Mesenchymal stem cell (in vitro differentiated cells and primary cell): ENCODE measurements around the gene AOPEP.

ENCODE experiments used
- DNase-seq: peaks from one replicate; pipeline ENCODE4 v3.0.0-alpha.2; 2013
- H2AFZ ChIP-seq: one replicate; pipeline ENCODE4 v1.6.1; 2013; ENCODE audit warnings: low read depth, mild to moderate bottlenecking, control low read depth, inconsistent platforms, low read length, moderate library complexity
- H2AK5ac ChIP-seq: 2 replicates; pipeline ENCODE4 v1.6.1; 2013; ENCODE audit warnings: low read length, moderate library complexity, mild to moderate bottlenecking, inconsistent platforms; ENCODE audit not compliant: severe bottlenecking
- H2BK120ac ChIP-seq: one replicate; pipeline ENCODE4 v1.6.1; 2013; ENCODE audit warnings: low read depth, mild to moderate bottlenecking, inconsistent platforms, low read length, moderate library complexity
- H2BK12ac ChIP-seq, 2 experiments: one replicate each; pipeline ENCODE4 v1.6.1; 2013; ENCODE audit warnings: inconsistent platforms in 2 of 2, low read length in 2 of 2, mild to moderate bottlenecking in 2 of 2, moderate library complexity in 2 of 2, control low read depth in 1 of 2
- H2BK15ac ChIP-seq: one replicate; pipeline ENCODE4 v1.6.1; 2013; ENCODE audit warnings: mild to moderate bottlenecking, low read depth, inconsistent platforms; ENCODE audit not compliant: poor library complexity, severe bottlenecking
- H2BK5ac ChIP-seq: 2 replicates; pipeline ENCODE4 v1.6.1; 2013; ENCODE audit warnings: low read depth, mild to moderate bottlenecking, low read length, control low read depth, inconsistent platforms; ENCODE audit not compliant: poor library complexity, severe bottlenecking
- H3K14ac ChIP-seq, 2 experiments: one replicate each; pipeline ENCODE4 v1.6.1; 2013; ENCODE audit warnings: inconsistent platforms in 2 of 2, low read length in 2 of 2, control low read depth in 1 of 2, mild to moderate bottlenecking in 1 of 2, moderate library complexity in 1 of 2
- H3K18ac ChIP-seq, 2 experiments: one replicate each; pipeline ENCODE4 v1.6.1; 2013; ENCODE audit warnings: inconsistent platforms in 2 of 2, low read length in 2 of 2, control low read depth in 1 of 2, low read depth in 1 of 2, mild to moderate bottlenecking in 1 of 2
- H3K23ac ChIP-seq, 2 experiments: one replicate each; pipeline ENCODE4 v1.6.1; 2013; ENCODE audit warnings: inconsistent platforms in 2 of 2, low read length in 2 of 2, mild to moderate bottlenecking in 2 of 2, moderate library complexity in 2 of 2, control low read depth in 1 of 2
- H3K27ac ChIP-seq: 2 replicates; pipeline ENCODE4 v1.5.1; 2013; ENCODE audit warnings: mild to moderate bottlenecking, moderate library complexity, low read length, control low read depth, inconsistent platforms; ENCODE audit not compliant: poor library complexity, severe bottlenecking
- H3K27me3 ChIP-seq, 2 experiments: 2 replicates each; pipeline versions ENCODE4 v1.6.1 to v1.7.0; 2013; ENCODE audit warnings: low read length in 2 of 2, mild to moderate bottlenecking in 2 of 2, moderate library complexity in 2 of 2, control low read depth in 1 of 2, inconsistent platforms in 1 of 2; ENCODE audit not compliant: control insufficient read depth in 1 of 2, insufficient read depth in 1 of 2
- H3K36me3 ChIP-seq, 2 experiments: 2 replicates each; pipeline versions ENCODE4 v1.6.1 to v1.7.0; 2013; ENCODE audit warnings: low read length in 2 of 2, control low read depth in 1 of 2, inconsistent platforms in 1 of 2, low read depth in 1 of 2, mild to moderate bottlenecking in 1 of 2; ENCODE audit not compliant: insufficient read depth in 2 of 2, control insufficient read depth in 1 of 2
- H3K4ac ChIP-seq, 2 experiments: one replicate each; pipeline ENCODE4 v1.6.1; 2013; ENCODE audit warnings: inconsistent platforms in 2 of 2, low read length in 2 of 2, mild to moderate bottlenecking in 2 of 2, moderate library complexity in 2 of 2, control low read depth in 1 of 2, low read depth in 1 of 2
- H3K4me1 ChIP-seq: 2 replicates; pipeline ENCODE4 v1.6.1; 2013; ENCODE audit warnings: low read depth, low read length, control low read depth; ENCODE audit not compliant: control insufficient read depth, insufficient read depth
- H3K4me2 ChIP-seq: 2 replicates; pipeline ENCODE4 v1.6.1; 2013; ENCODE audit warnings: low read length, mild to moderate bottlenecking, inconsistent platforms; ENCODE audit not compliant: poor library complexity, severe bottlenecking
- H3K4me3 ChIP-seq, 2 experiments: 2 replicates each; pipeline versions ENCODE4 v1.5.1 to v1.7.0; 2013; ENCODE audit warnings: low read length in 2 of 2, mild to moderate bottlenecking in 2 of 2, control low read depth in 1 of 2, low read depth in 1 of 2; ENCODE audit not compliant: insufficient read depth in 1 of 2
- H3K79me1 ChIP-seq: replicated peaks from 2 replicates; pipeline ENCODE4 v1.6.1; 2013; ENCODE audit warnings: mild to moderate bottlenecking, control low read depth, low read length, inconsistent platforms; ENCODE audit not compliant: poor library complexity, severe bottlenecking
- H3K9ac ChIP-seq: 2 replicates; pipeline ENCODE4 v1.7.0; 2013; ENCODE audit warnings: mild to moderate bottlenecking, low read length, moderate library complexity
- H3K9me3 ChIP-seq: 2 replicates; pipeline ENCODE4 v1.7.0; 2013; ENCODE audit warnings: mild to moderate bottlenecking, low read length; ENCODE audit not compliant: control insufficient read depth
- H4K8ac ChIP-seq: one replicate; pipeline ENCODE4 v1.6.1; 2013; ENCODE audit warnings: inconsistent platforms, mild to moderate bottlenecking, low read length, moderate library complexity
- H4K91ac ChIP-seq: one replicate; pipeline ENCODE4 v1.6.1; 2013; ENCODE audit warnings: mild to moderate bottlenecking, low read length, inconsistent platforms
- WGBS: methylation state at CpG from one replicate; pipeline ENCODE4 v1.1.7; 2013; ENCODE audit warnings: mixed read lengths; 5-methylcytosine and 5-hydroxymethylcytosine counted together

The AOPEP gene

GRCh38 chr9:95062596-95063065, 336.1 kb downstream of the AOPEP start:
- DNase-seq: no peak
- Histone ChIP-seq H2AFZ (no peak overlapping the region), H3K4me3 (no peak overlapping the region), H3K4me2 (no peak overlapping the region), H2BK5ac (no peak overlapping the region), H3K23ac (no peak overlapping the region), H3K27ac (no peak overlapping the region), H2BK15ac (no peak overlapping the region), H3K79me1 (peaks cover 15% of the 10 kb centered on the region), H3K18ac (no peak overlapping the region), H3K4ac (no peak overlapping the region), H3K27me3 (no peaks in the 10 kb centered on the region), H3K9me3 (no peaks in the 10 kb centered on the region), H3K4me1 (peaks cover 19% of the 10 kb centered on the region), H3K36me3 (peaks cover 42 to 58% of the 10 kb centered on the region in 2 experiments), H2BK120ac (no peak overlapping the region), H3K14ac (no peak overlapping the region), H4K8ac (no peak overlapping the region), H2BK12ac (no peak overlapping the region), H2AK5ac (no peak overlapping the region), H3K9ac (no peak overlapping the region), H4K91ac (no peak overlapping the region)
- WGBS: 97% methylated on average over 7 of the region's 7 CpGs

- no peaks in the 10 kb centered on the region for H3K27me3 ChIP-seq
- no peak for DNase-seq
- 94% methylated on average over 10 of the region's 10 CpGs for WGBS
- no peak overlapping the region for H3K23ac ChIP-seq
- no peak overlapping the region for H3K4ac ChIP-seq
- no peaks in the 10 kb centered on the region for H3K9me3 ChIP-seq
- H3K14ac ChIP-seq: no peak overlapping the region
- H3K4me1 ChIP-seq: peaks cover 18% of the 10 kb centered on the region
- H3K9ac ChIP-seq: no peak overlapping the region
- no peak overlapping the region for H2BK12ac ChIP-seq
- H3K18ac ChIP-seq: no peak overlapping the region
- H3K4me3 ChIP-seq: no peak overlapping the region
- no peak overlapping the region for H2BK5ac ChIP-seq
- H3K79me1 ChIP-seq: peaks cover 15% of the 10 kb centered on the region
- H4K91ac ChIP-seq: no peak overlapping the region
- no peak overlapping the region for H3K4me2 ChIP-seq
- no peak overlapping the region for H2BK120ac ChIP-seq
- H3K36me3 ChIP-seq: peaks cover 42 to 58% of the 10 kb centered on the region in 2 experiments
- H2AFZ ChIP-seq: no peak overlapping the region
- no peak overlapping the region for H3K27ac ChIP-seq
- no peak overlapping the region for H2BK15ac ChIP-seq
- H2AK5ac ChIP-seq: no peak overlapping the region
- H4K8ac ChIP-seq: no peak overlapping the region
Measured at GRCh38 chr9:95063300-95063699, 336.8 kb downstream of the AOPEP start.

GRCh38 chr9:95065224-95065623, 338.7 kb downstream of the AOPEP start:
- Histone ChIP-seq H3K4me2 (no peak overlapping the region), H2AFZ (no peak overlapping the region), H4K8ac (no peak overlapping the region), H2AK5ac (no peak overlapping the region), H3K23ac (no peak overlapping the region), H3K36me3 (peaks cover 53 to 66% of the 10 kb centered on the region in 2 experiments), H4K91ac (no peak overlapping the region), H3K4me1 (peaks cover 10% of the 10 kb centered on the region), H3K9ac (no peak overlapping the region), H2BK12ac (peak overlapping the region in 1 of 2 experiments; percentile 12), H2BK120ac (no peak overlapping the region), H3K4me3 (no peak overlapping the region), H3K4ac (no peak overlapping the region), H3K27ac (peak overlapping the region; percentile 25), H2BK15ac (no peak overlapping the region), H3K14ac (no peak overlapping the region), H3K79me1 (peaks cover 15% of the 10 kb centered on the region), H2BK5ac (no peak overlapping the region), H3K18ac (no peak overlapping the region), H3K9me3 (no peaks in the 10 kb centered on the region), H3K27me3 (no peaks in the 10 kb centered on the region)
- WGBS: 92% methylated on average over 11 of the region's 11 CpGs
- no peak for DNase-seq

- H3K36me3 ChIP-seq: peaks cover 58 to 67% of the 10 kb centered on the region in 2 experiments
- no peak overlapping the region for H3K18ac ChIP-seq
- no peak overlapping the region for H3K4me3 ChIP-seq
- no peak overlapping the region for H3K27ac ChIP-seq
- H2BK120ac ChIP-seq: no peak overlapping the region
- no peaks in the 10 kb centered on the region for H3K27me3 ChIP-seq
- DNase-seq: no peak
- no peak overlapping the region for H3K14ac ChIP-seq
- H3K79me1 ChIP-seq: peaks cover 9% of the 10 kb centered on the region
- no peak overlapping the region for H3K9ac ChIP-seq
- no peak overlapping the region for H3K4me2 ChIP-seq
- no peak overlapping the region for H3K23ac ChIP-seq
- H2AFZ ChIP-seq: no peak overlapping the region
- no peak overlapping the region for H4K91ac ChIP-seq
- peaks cover 16% of the 10 kb centered on the region for H3K4me1 ChIP-seq
- H2BK12ac ChIP-seq: no peak overlapping the region
- no peak overlapping the region for H2BK5ac ChIP-seq
- no peaks in the 10 kb centered on the region for H3K9me3 ChIP-seq
- H4K8ac ChIP-seq: no peak overlapping the region
- H2BK15ac ChIP-seq: no peak overlapping the region
- H2AK5ac ChIP-seq: no peak overlapping the region
- no peak overlapping the region for H3K4ac ChIP-seq
- 98% methylated on average over 6 of the region's 6 CpGs for WGBS
Measured at GRCh38 chr9:95067057-95067456, 340.6 kb downstream of the AOPEP start.
